ENCODE measurements around the gene ARID4B. TPM values are rescaled to one million over a fixed set of nuclear protein-coding genes. Genes with fewer than 3 reads are reported as not detected.
"Not testable (repeated sequence)": the region's sequence is repeated elsewhere in the genome, so short reads cannot be mapped to it uniquely, and the experiment has no call there.

Gene ARID4B
- total and polyA plus RNA-seq, 7 experiments from 2014 or later: 60.8 to 124 (median 86.3) TPM

- Mint-ChIP-seq H3K27ac (peak overlapping the region; percentile 58 to 89 (median 85)), H3K9me3 (no peaks in the 10 kb centered on the region), H3K27me3 (no peaks in the 10 kb centered on the region), H3K36me3 (peaks cover 0 to 15% (median 6%) of the 10 kb centered on the region in 5 donors), H3K4me3 (peak overlapping the region; percentile 8 to 77 (median 60)), H3K4me1 (peaks cover 18 to 42% (median 32%) of the 10 kb centered on the region in 7 donors)
- no peaks in the 10 kb centered on the region for H3K27me3 ChIP-seq (ENCODE audit: control insufficient read depth in 2 of 2, insufficient read depth in 2 of 2, low read length in 2 of 2)
- ATAC-seq: peak; percentile 79
- H3K36me3 ChIP-seq (ENCODE audit: control insufficient read depth in 2 of 3, insufficient read depth in 3 of 3, low read length in 3 of 3): peaks cover 0 to 20% (median 0%) of the 10 kb centered on the region in 3 experiments
- peak overlapping the region; percentile 36 for H3K27ac ChIP-seq (ENCODE audit: low read depth, low read length)
- peak in 1 of 9 donors; percentile 47 for DNase-seq
- ChIA-PET POLR2A (interaction anchor here (1.0 to 2.3 kb wide), 3 partner anchors 46 to 81 kb away, joined by 3 to 16 read pairs (median 3); partner anchors contain the start of gene RBM34), CTCF (interaction anchor here (0.7 kb wide), 1 partner anchor 221 kb away, joined by 3 read pairs; no protein-coding TSS in a partner anchor)
- H3K4me1 ChIP-seq (ENCODE audit: control insufficient read depth in 2 of 2, insufficient read depth in 2 of 2, low read length in 2 of 2): peaks cover 0 to 18% of the 10 kb centered on the region in 2 donors
- intact Hi-C loops (cut with micrococcal nuclease): loop anchor here (1.0 to 5.0 kb wide), 6 partner anchors 14 to 210 kb away; partner anchors contain the start of genes ARID4B (in 2 of the 2), GGPS1 (in 2 of the 2) and RBM34 (in 1 of the 2)
- no peak overlapping the region for H3K4me3 ChIP-seq (ENCODE audit: low read length)
- no peaks in the 10 kb centered on the region for H3K9me3 ChIP-seq (ENCODE audit: control insufficient read depth in 2 of 3, low read length in 3 of 3)
Observed at GRCh38 chr1:235206533-235207208, 121.3 kb downstream of the ARID4B start.

DNA sequence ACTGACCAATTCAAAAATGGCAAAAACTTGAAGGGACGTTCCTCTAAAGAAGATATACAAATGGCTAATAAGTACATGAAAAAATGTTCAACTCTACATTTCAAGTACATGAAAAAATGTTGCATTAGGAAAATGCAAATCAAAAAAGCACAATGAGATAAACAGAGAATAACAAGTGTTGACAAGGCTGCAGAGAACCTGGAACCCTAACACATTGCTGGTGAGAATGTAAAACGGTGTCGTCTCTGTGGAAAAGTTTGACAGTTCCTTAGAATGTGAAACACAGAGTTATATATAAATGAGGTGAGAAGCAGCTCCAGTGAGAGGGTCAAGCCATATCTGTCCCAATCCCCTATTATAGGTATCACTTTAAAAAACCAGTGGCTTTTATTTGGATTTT lies 122.3 kb downstream of the ARID4B start:
- CTCF ChIA-PET: no interaction called here

DNA sequence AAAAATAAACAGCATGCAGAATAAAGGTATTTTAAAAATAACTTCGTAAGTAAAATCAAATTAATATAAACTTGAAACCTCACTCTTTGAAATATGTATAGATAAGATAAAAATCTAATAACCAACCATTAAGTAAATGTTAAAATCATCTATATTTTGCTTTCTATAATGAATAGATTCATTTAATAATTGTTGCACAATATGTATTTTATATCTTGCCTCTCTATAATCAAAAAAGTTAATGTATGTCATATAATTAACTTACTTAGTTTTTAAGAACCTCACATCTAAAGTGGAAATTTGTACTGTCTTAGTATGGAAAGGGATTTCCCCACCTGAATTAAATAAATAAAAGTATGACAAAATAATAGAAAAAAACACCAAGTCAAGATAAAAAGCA lies 124.6 kb downstream of the ARID4B start:
- Histone ChIP-seq H3K4me3 (ENCODE audit: low read length) (no peak overlapping the region), H3K9me3 (ENCODE audit: control insufficient read depth in 2 of 3, low read length in 3 of 3) (no peaks in the 10 kb centered on the region), H3K4me1 (ENCODE audit: control insufficient read depth in 2 of 2, insufficient read depth in 2 of 2, low read length in 2 of 2) (peaks cover 0 to 18% of the 10 kb centered on the region in 2 donors), H3K27me3 (ENCODE audit: control insufficient read depth in 2 of 2, insufficient read depth in 2 of 2, low read length in 2 of 2) (no peaks in the 10 kb centered on the region), H3K36me3 (ENCODE audit: control insufficient read depth in 2 of 3, insufficient read depth in 3 of 3, low read length in 3 of 3) (no peaks in the 10 kb centered on the region), H3K27ac (ENCODE audit: low read depth, low read length) (no peak overlapping the region)
- DNase-seq (no peak), ATAC-seq (no peak)
- Mint-ChIP-seq H3K4me3 (no peak overlapping the region), H3K27me3 (no peaks in the 10 kb centered on the region), H3K36me3 (peaks cover 0 to 14% (median 1%) of the 10 kb centered on the region in 5 donors), H3K4me1 (peaks cover 20 to 47% (median 40%) of the 10 kb centered on the region in 7 donors), H3K27ac (no peak overlapping the region), H3K9me3 (no peaks in the 10 kb centered on the region)
- POLR2A ChIA-PET: interaction anchor here (1.3 kb wide), 1 partner anchor 16 kb away, joined by 3 read pairs; no protein-coding TSS in a partner anchor
- intact Hi-C loops (cut with micrococcal nuclease): loop anchor here in 1 of 2 donors (2.0 kb wide), 1 partner anchor 13 kb away; no protein-coding TSS in a partner anchor
- CTCF ChIA-PET: interaction anchor here (0.6 kb wide), 1 partner anchor 213 kb away, joined by 3 read pairs; no protein-coding TSS in a partner anchor

More for the DNA sequence above, 122.3 kb downstream of the ARID4B start:
- Histone ChIP-seq H3K27me3 (ENCODE audit: control insufficient read depth in 2 of 2, insufficient read depth in 2 of 2, low read length in 2 of 2) (no peaks in the 10 kb centered on the region), H3K36me3 (ENCODE audit: control insufficient read depth in 2 of 3, insufficient read depth in 3 of 3, low read length in 3 of 3) (peaks cover 0 to 11% (median 0%) of the 10 kb centered on the region in 3 experiments), H3K4me3 (ENCODE audit: low read length) (no peak overlapping the region), H3K9me3 (ENCODE audit: control insufficient read depth in 2 of 3, low read length in 3 of 3) (no peaks in the 10 kb centered on the region), H3K27ac (ENCODE audit: low read depth, low read length) (no peak overlapping the region), H3K4me1 (ENCODE audit: control insufficient read depth in 2 of 2, insufficient read depth in 2 of 2, low read length in 2 of 2) (peaks cover 0 to 18% of the 10 kb centered on the region in 2 donors)
- Mint-ChIP-seq H3K27ac (peak overlapping the region in 6 of 9 donors; percentile 21 to 86 (median 71)), H3K4me3 (peak overlapping the region in 4 of 10 donors; percentile 12 to 60 (median 36)), H3K27me3 (no peaks in the 10 kb centered on the region), H3K4me1 (peaks cover 18 to 36% (median 32%) of the 10 kb centered on the region in 7 donors), H3K9me3 (no peaks in the 10 kb centered on the region), H3K36me3 (peaks cover 0 to 13% (median 0%) of the 10 kb centered on the region in 5 donors)
- DNase-seq (no peak), ATAC-seq (no peak)
- intact Hi-C loops (cut with micrococcal nuclease): loop anchor here in 1 of 2 donors (2.0 to 5.0 kb wide), 4 partner anchors 13 to 211 kb away; no protein-coding TSS in a partner anchor
- POLR2A ChIA-PET: no interaction called here

DNA sequence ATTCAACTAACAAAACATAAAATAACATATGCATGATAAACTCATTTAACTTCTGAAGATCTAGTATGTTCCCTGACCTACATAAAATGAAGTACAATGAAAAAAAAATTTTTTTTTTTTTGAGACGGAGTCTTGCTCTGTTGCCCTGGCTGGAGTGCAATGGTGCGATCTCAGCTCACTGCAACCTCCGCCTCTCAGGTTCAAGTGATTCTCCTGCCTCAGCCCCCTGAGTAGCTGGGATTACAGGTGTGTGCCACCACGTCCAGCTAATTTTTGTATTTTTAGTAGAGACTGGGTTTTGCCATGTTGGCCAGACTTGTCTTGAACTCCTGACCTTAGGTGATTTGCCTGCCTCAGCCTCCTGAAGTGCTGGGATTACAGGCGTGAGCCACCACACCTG lies 125.5 kb downstream of the ARID4B start:
- ATAC-seq; H3K27ac ChIP-seq (ENCODE audit: low read depth, low read length); DNase-seq; H3K36me3 ChIP-seq (ENCODE audit: control insufficient read depth in 2 of 3, insufficient read depth in 3 of 3, low read length in 3 of 3); CTCF ChIA-PET; H3K9me3 Mint-ChIP-seq; H3K27me3 Mint-ChIP-seq; H3K9me3 ChIP-seq (ENCODE audit: control insufficient read depth in 2 of 3, low read length in 3 of 3); H3K4me3 ChIP-seq (ENCODE audit: low read length); H3K27me3 ChIP-seq (ENCODE audit: control insufficient read depth in 2 of 2, insufficient read depth in 2 of 2, low read length in 2 of 2); H3K4me3 Mint-ChIP-seq: not testable (repeated sequence)
- Mint-ChIP-seq H3K36me3 (peaks cover 0 to 13% (median 3%) of the 10 kb centered on the region in 5 donors), H3K4me1 (peaks cover 19 to 41% (median 35%) of the 10 kb centered on the region in 7 donors), H3K27ac (peak overlapping the region in 1 of 9 donors; percentile 44)
- H3K4me1 ChIP-seq (ENCODE audit: control insufficient read depth in 2 of 2, insufficient read depth in 2 of 2, low read length in 2 of 2): peaks cover 0 to 12% of the 10 kb centered on the region in 2 donors
- POLR2A ChIA-PET: interaction anchor here (0.7 to 1.3 kb wide), 2 partner anchors 17 to 80 kb away, joined by 3 read pairs; no protein-coding TSS in a partner anchor
- intact Hi-C loops (cut with micrococcal nuclease): loop anchor here in 1 of 2 donors (2.0 kb wide), 1 partner anchor 14 kb away; no protein-coding TSS in a partner anchor

- no peaks in the 10 kb centered on the region for H3K9me3 Mint-ChIP-seq
- DNase-seq: no peak
- H3K36me3 Mint-ChIP-seq: peaks cover 0 to 9% (median 3%) of the 10 kb centered on the region in 5 donors
- Histone ChIP-seq H3K27me3 (ENCODE audit: control insufficient read depth in 2 of 2, insufficient read depth in 2 of 2, low read length in 2 of 2) (no peaks in the 10 kb centered on the region), H3K4me1 (ENCODE audit: control insufficient read depth in 2 of 2, insufficient read depth in 2 of 2, low read length in 2 of 2) (no peaks in the 10 kb centered on the region), H3K36me3 (ENCODE audit: control insufficient read depth in 2 of 3, insufficient read depth in 3 of 3, low read length in 3 of 3) (peaks cover 0 to 16% (median 0%) of the 10 kb centered on the region in 3 experiments), H3K9me3 (ENCODE audit: control insufficient read depth in 2 of 3, low read length in 3 of 3) (no peaks in the 10 kb centered on the region), H3K4me3 (ENCODE audit: low read length) (no peak overlapping the region), H3K27ac (ENCODE audit: low read depth, low read length) (no peak overlapping the region)
- no peaks in the 10 kb centered on the region for H3K27me3 Mint-ChIP-seq
- ATAC-seq: no peak
- peak overlapping the region in 3 of 9 donors; percentile 9 to 71 (median 33) for H3K27ac Mint-ChIP-seq
- H3K4me3 Mint-ChIP-seq: no peak overlapping the region
- intact Hi-C loops (cut with micrococcal nuclease): no loop called here
- ChIA-PET POLR2A (no interaction called here), CTCF (interaction anchor here (0.5 kb wide), 1 partner anchor 174 kb away, joined by 4 read pairs; no protein-coding TSS in a partner anchor)
- peaks cover 0 to 13% (median 9%) of the 10 kb centered on the region in 7 donors for H3K4me1 Mint-ChIP-seq
Observed at GRCh38 chr1:235199441-235199840, 128.5 kb downstream of the ARID4B start.

DNA sequence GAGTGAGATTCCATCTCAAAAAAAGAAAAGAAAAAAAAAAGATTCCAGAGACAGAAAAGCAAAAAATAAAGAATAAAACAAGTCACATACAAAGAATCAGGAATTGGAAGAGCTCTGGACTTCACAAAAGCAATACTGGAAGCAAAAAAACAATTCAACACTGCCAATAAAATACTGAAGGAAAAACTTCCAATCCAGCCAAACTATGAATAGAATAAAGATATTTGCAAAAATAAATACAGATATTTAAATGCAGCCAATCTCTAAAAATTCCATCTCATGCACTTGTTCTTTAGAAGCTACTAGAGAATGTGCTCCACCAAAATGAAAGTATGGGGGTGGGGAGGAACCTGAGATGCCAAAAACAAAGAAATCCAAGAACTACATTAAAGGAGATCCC lies 137.5 kb downstream of the ARID4B start:
- Histone ChIP-seq H3K36me3 (ENCODE audit: control insufficient read depth in 2 of 3, insufficient read depth in 3 of 3, low read length in 3 of 3) (peaks cover 0 to 57% (median 4%) of the 10 kb centered on the region in 3 experiments), H3K4me1 (ENCODE audit: control insufficient read depth in 2 of 2, insufficient read depth in 2 of 2, low read length in 2 of 2) (no peaks in the 10 kb centered on the region), H3K27me3 (ENCODE audit: control insufficient read depth in 2 of 2, insufficient read depth in 2 of 2, low read length in 2 of 2) (no peaks in the 10 kb centered on the region), H3K27ac (ENCODE audit: low read depth, low read length) (no peak overlapping the region), H3K9me3 (ENCODE audit: control insufficient read depth in 2 of 3, low read length in 3 of 3) (no peaks in the 10 kb centered on the region), H3K4me3 (ENCODE audit: low read length) (no peak overlapping the region)
- H3K9me3 Mint-ChIP-seq: peaks cover 0 to 1% (median 0%) of the 10 kb centered on the region in 11 donors
- ChIA-PET CTCF (no interaction called here), POLR2A (interaction anchor here (0.7 kb wide), 1 partner anchor 84 kb away, joined by 3 read pairs; no protein-coding TSS in a partner anchor)
- intact Hi-C loops (cut with micrococcal nuclease): no loop called here
- no peak for DNase-seq
- no peak overlapping the region for H3K4me3 Mint-ChIP-seq
- H3K4me1 Mint-ChIP-seq: peaks cover 4 to 24% (median 15%) of the 10 kb centered on the region in 7 donors
- no peak for ATAC-seq
- H3K27me3 Mint-ChIP-seq: no peaks in the 10 kb centered on the region
- peaks cover 0 to 34% (median 21%) of the 10 kb centered on the region in 5 donors for H3K36me3 Mint-ChIP-seq
- H3K27ac Mint-ChIP-seq: peak overlapping the region in 5 of 9 donors; percentile 19 to 78 (median 36)

Data from naive thymus-derived CD4-positive, alpha-beta T cell (primary cell).